NB4 (cell line): ENCODE data around the gene CIDEB.

ENCODE experiments used
- DNase-seq: peaks from one replicate; pipeline ENCODE4 v3.0.0; 2010; ENCODE audit warnings: low read depth
- H3K4me3 ChIP-seq: one replicate; pipeline ENCODE4 v1.5.1; 2011; ENCODE audit warnings: mild to moderate bottlenecking, low read depth, low read length, moderate library complexity
- CTCF ChIP-seq: IDR thresholded peaks from one replicate; pipeline ENCODE4 v1.5.1; 2012; ENCODE audit warnings: low read depth, low read length
- MAX ChIP-seq: IDR thresholded peaks from 2 replicates; pipeline ENCODE4 v1.6.1; 2011; ENCODE audit warnings: low read depth, low read length
- MYC ChIP-seq: IDR thresholded peaks from 2 replicates; pipeline ENCODE4 v1.6.1; 2011; ENCODE audit warnings: low read depth, low read length
- POLR2A ChIP-seq: IDR thresholded peaks from 2 replicates; pipeline ENCODE4 v1.6.1; 2011; ENCODE audit warnings: mild to moderate bottlenecking; ENCODE audit not compliant: insufficient read length; ENCODE audit errors: extremely low read depth

The CIDEB gene

GRCh38 chr14:24268225-24268624 is 39.6 kb downstream of the CIDEB start:
- H3K4me3 ChIP-seq, result no peak overlapping the region
- no peak for DNase-seq
- TF ChIP-seq MYC (no peak), CTCF (no peak), POLR2A (no peak), MAX (no peak)

GRCh38 chr14:24267516-24267915 is 40.3 kb downstream of the CIDEB start:
- no peak for TF ChIP-seq POLR2A
- TF ChIP-seq MAX, result no peak
- no peak for TF ChIP-seq CTCF
- no peak for TF ChIP-seq MYC
- H3K4me3 ChIP-seq, result no peak overlapping the region
- no peak for DNase-seq

DNA sequence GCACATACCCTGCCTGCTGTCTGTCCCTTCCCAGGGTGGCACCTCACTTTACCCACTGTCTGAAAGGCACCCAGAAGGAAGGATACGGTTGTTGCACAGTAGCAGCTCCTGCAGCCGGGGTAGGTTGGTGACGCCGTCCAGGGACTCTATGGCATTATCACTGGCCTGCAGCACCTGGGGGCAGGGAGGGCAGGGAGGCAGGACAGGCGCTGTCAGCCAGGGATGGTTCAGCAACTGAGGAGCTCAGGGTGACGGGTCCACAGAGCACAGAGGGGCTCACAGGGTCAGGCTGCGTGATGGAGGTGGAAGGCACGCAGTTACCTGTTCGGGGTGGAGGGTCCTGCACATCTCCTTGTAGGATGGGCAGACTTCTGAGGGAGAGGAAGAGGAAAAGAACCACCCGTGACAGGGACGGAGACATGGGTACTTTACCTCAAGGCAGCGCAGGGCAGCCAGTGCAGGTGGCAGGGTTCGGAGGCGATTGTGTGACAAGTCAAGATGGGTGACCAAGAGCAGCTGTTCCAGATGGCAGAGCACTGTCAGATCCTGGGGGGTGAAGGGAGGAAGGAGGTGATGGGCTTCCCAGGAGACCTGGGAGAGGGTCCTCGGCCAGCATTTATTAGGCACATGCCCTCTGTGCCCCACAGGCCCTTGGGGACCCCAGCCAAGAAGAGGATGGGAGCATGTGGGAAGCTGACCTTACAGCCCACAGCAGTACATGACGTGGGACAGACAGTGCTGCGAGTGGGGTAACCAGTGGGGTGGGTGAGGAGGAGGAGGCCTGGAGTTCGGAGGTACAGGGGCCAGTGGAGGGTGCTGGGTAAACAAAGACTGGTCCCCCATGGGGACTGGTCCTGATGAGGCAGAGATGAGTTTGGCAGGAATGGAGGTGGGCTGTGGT is 41.2 kb downstream of the CIDEB start:
- no peak for TF ChIP-seq MYC
- no peak overlapping the region for H3K4me3 ChIP-seq
- no peak for DNase-seq

- TF ChIP-seq CTCF (no peak), MYC (no peak), MAX (no peak), POLR2A (no peak)
- H3K4me3 ChIP-seq, result no peak overlapping the region
- no peak for DNase-seq
These were observed 43.5 kb downstream of the CIDEB start for GRCh38 chr14:24264298-24264697.

DNA sequence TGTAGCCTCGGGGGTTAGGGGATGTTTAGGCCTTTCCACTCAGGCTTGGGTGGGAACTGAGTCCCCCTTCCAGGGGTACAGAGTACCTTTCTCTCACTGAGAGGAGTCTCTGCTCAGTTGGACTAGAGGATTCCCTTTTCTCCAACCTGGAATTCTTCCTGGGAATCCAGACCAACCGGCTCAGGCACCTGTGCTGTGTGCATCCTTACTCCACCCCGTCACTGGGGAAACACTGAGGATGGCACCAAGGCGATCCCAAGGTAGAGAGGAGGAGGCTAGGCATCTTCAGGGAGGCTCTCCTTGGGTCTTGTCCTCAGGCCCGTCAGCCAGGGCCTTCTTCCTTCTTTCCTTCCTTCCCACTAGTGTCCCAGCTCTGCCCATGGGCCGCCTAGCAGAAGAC is 43.9 kb downstream of the CIDEB start:
- TF ChIP-seq MAX (no peak), MYC (no peak), CTCF (no peak), POLR2A (no peak)
- H3K4me3 ChIP-seq, result no peak overlapping the region

GRCh38 chr14:24262821-24263733 is 44.7 kb downstream of the CIDEB start, which contains the start of gene TGM1:
Gene TGM1, minus strand, starts transcription at chr14:24263177. Its CDS starts 825 bp downstream, at chr14:24262352.
- no peak for TF ChIP-seq MYC
- no peak for TF ChIP-seq POLR2A
- TF ChIP-seq MAX, result no peak
- no peak for TF ChIP-seq CTCF
- DNase-seq, result no peak

More for the DNA sequence above, 43.9 kb downstream of the CIDEB start:
- no peak for DNase-seq

More at GRCh38 chr14:24262821-24263733, 44.7 kb downstream of the CIDEB start, which contains the start of gene TGM1:
- H3K4me3 ChIP-seq, result no peak within 1 kb of the TSS
